ENCODE measurements around the gene OTOA. TPM values are rescaled to one million over a fixed set of nuclear protein-coding genes. Genes with fewer than 3 reads are reported as not detected.
"Not testable (repeated sequence)": the region's sequence is repeated elsewhere in the genome, so short reads cannot be mapped to it uniquely, and the experiment has no call there.

OTOA gene
- total and polyA plus RNA-seq, 2 of the 8 experiments (the other 6 are each of a cell fraction or from before 2014, with no cell fraction given) = 0.06 to 0.32 TPM

DNA sequence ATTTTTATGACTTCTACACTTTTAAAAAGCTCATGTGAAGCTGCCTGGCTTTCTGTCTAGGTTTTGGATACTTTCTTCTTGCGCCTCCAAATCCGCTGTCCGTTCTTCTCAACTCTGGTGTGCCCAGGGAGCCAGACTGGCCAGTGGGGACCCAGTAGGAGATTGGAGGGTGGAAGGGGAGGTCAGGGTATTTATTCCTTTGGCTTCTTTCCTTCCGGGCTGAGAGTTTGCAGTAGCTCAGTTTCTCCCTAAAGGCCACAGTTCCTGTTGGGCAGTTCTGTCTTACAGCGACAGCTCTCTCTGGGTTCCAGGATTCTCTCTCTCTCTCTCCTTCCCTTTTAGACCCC is 109.4 kb downstream of the OTOA start:
- H3K56ac ChIP-seq (replicated peaks; ENCODE audit: insufficient read length, low read depth, low read length); H3K23ac ChIP-seq (ENCODE audit: insufficient read length); H3K36me3 ChIP-seq (ENCODE audit: control insufficient read depth in 2 of 4, insufficient read depth in 4 of 4, low read length in 3 of 4); FAIRE-seq; H2BK15ac ChIP-seq (ENCODE audit: low read length); H3K27ac ChIP-seq (ENCODE audit: low read depth, low read length); H2BK120ac ChIP-seq (replicated peaks; ENCODE audit: low read depth, low read length); H2AK5ac ChIP-seq (ENCODE audit: low read depth, low read length); H4K5ac ChIP-seq (ENCODE audit: insufficient read length, low read depth, low read length); H3K9me3 ChIP-seq (ENCODE audit: insufficient read depth in 2 of 2, low read depth in 1 of 2, low read length in 1 of 2); DNase-seq (ENCODE audit: low read depth in 1 of 2, low spot score in 2 of 2); H3K14ac ChIP-seq (ENCODE audit: insufficient read length); H4K20me1 ChIP-seq (replicated peaks in 1 of 2; ENCODE audit: control insufficient read depth in 1 of 2, insufficient read depth in 2 of 2, low read length in 2 of 2); H2BK12ac ChIP-seq (ENCODE audit: low read depth, low read length); H2AFZ ChIP-seq (ENCODE audit: low read length); H3K4me2 ChIP-seq (ENCODE audit: insufficient read depth in 1 of 2, low read depth in 2 of 2, low read length in 2 of 2); H3K18ac ChIP-seq (ENCODE audit: extremely low read depth, low read length); H3K27me3 ChIP-seq (replicated peaks in 1 of 4; ENCODE audit: control insufficient read depth in 3 of 4, extremely low read depth in 1 of 4, insufficient read depth in 3 of 4, low read length in 3 of 4); H2BK5ac ChIP-seq (ENCODE audit: low read depth, low read length); H3K4ac ChIP-seq (replicated peaks; ENCODE audit: insufficient read length, low read depth, low read length); POLR2A ChIA-PET (ENCODE audit: partially characterized antibody); H4K91ac ChIP-seq (replicated peaks; ENCODE audit: insufficient read length, low read length); H3K4me3 ChIP-seq (ENCODE audit: extremely low read depth in 1 of 4, insufficient read depth in 2 of 4, low read depth in 3 of 4, low read length in 4 of 4); H3K23me2 ChIP-seq (ENCODE audit: low read depth, low read length); H3K79me2 ChIP-seq (ENCODE audit: control insufficient read depth in 1 of 2, insufficient read depth in 2 of 2, low read length in 2 of 2); H4K8ac ChIP-seq (ENCODE audit: extremely low read depth, insufficient read depth, low read length); H2BK20ac ChIP-seq (ENCODE audit: low read length); H3K4me1 ChIP-seq (replicated peaks in 1 of 4; ENCODE audit: control insufficient read depth in 3 of 4, insufficient read depth in 4 of 4, low read length in 3 of 4); H3K9ac ChIP-seq (replicated peaks in 1 of 4; ENCODE audit: extremely low read depth in 1 of 4, low read depth in 3 of 4, low read length in 3 of 4); H3K79me1 ChIP-seq (ENCODE audit: low read depth, low read length): not testable (repeated sequence)
- 92% methylated on average over 5 of the region's 5 CpGs; no CpG with 5 or more reads in 1 of the 2 experiments for WGBS, 2 experiments (ENCODE audit: extremely low coverage in 1 of 2, insufficient coverage in 1 of 2, insufficient read length in 1 of 2, insufficient replicate concordance in 2 of 2, low coverage in 1 of 2, low lambda C conversion rate in 2 of 2, missing lambda C conversion rate in 1 of 2)
- CTCF ChIA-PET (ENCODE audit: partially characterized antibody) = interaction anchor here (0.7 kb wide), 1 partner anchor 892 kb away, joined by 3 read pairs; no protein-coding TSS in a partner anchor

DNA sequence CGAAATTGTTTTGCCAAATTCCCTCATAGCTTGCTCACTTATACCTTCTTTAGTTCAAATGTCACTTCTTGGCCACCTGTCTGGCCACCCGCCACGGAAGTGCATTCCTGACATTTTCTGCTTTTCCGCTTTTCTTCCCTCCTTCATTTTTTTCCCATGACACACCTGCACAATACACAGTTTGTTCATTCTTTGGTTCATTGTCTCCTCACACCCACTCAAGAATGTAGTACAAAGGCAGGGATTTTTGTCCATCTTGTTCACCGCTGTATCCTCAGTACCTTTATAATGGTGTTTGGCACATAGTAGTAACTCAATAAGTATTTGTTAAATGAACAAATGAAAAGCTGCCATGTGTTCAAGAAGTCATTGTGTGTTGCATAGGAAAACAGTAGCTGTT is 116.8 kb downstream of the OTOA start:
- CTCF ChIA-PET (ENCODE audit: partially characterized antibody); H3K9ac ChIP-seq (replicated peaks in 1 of 4; ENCODE audit: extremely low read depth in 1 of 4, low read depth in 3 of 4, low read length in 3 of 4); H3K27ac ChIP-seq (ENCODE audit: low read depth, low read length); H3K4me2 ChIP-seq (ENCODE audit: insufficient read depth in 1 of 2, low read depth in 2 of 2, low read length in 2 of 2); H3K23ac ChIP-seq (ENCODE audit: insufficient read length); H2BK120ac ChIP-seq (replicated peaks; ENCODE audit: low read depth, low read length); H3K14ac ChIP-seq (ENCODE audit: insufficient read length); H3K9me3 ChIP-seq (ENCODE audit: insufficient read depth in 2 of 2, low read depth in 1 of 2, low read length in 1 of 2); H3K4ac ChIP-seq (replicated peaks; ENCODE audit: insufficient read length, low read depth, low read length); H4K8ac ChIP-seq (ENCODE audit: extremely low read depth, insufficient read depth, low read length); POLR2A ChIA-PET (ENCODE audit: partially characterized antibody); H2BK5ac ChIP-seq (ENCODE audit: low read depth, low read length); H3K79me2 ChIP-seq (ENCODE audit: control insufficient read depth in 1 of 2, insufficient read depth in 2 of 2, low read length in 2 of 2); FAIRE-seq; H3K36me3 ChIP-seq (ENCODE audit: control insufficient read depth in 2 of 4, insufficient read depth in 4 of 4, low read length in 3 of 4); H3K4me3 ChIP-seq (ENCODE audit: extremely low read depth in 1 of 4, insufficient read depth in 2 of 4, low read depth in 3 of 4, low read length in 4 of 4); H2BK15ac ChIP-seq (ENCODE audit: low read length); H3K56ac ChIP-seq (replicated peaks; ENCODE audit: insufficient read length, low read depth, low read length); H2AFZ ChIP-seq (ENCODE audit: low read length); H2BK12ac ChIP-seq (ENCODE audit: low read depth, low read length); H3K18ac ChIP-seq (ENCODE audit: extremely low read depth, low read length); H4K20me1 ChIP-seq (replicated peaks in 1 of 2; ENCODE audit: control insufficient read depth in 1 of 2, insufficient read depth in 2 of 2, low read length in 2 of 2); H4K5ac ChIP-seq (ENCODE audit: insufficient read length, low read depth, low read length); H3K4me1 ChIP-seq (replicated peaks in 1 of 4; ENCODE audit: control insufficient read depth in 3 of 4, insufficient read depth in 4 of 4, low read length in 3 of 4); H2AK5ac ChIP-seq (ENCODE audit: low read depth, low read length); H2BK20ac ChIP-seq (ENCODE audit: low read length); DNase-seq (ENCODE audit: low read depth in 1 of 2, low spot score in 2 of 2); H3K79me1 ChIP-seq (ENCODE audit: low read depth, low read length); H3K27me3 ChIP-seq (replicated peaks in 1 of 4; ENCODE audit: control insufficient read depth in 3 of 4, extremely low read depth in 1 of 4, insufficient read depth in 3 of 4, low read length in 3 of 4); H3K23me2 ChIP-seq (ENCODE audit: low read depth, low read length); H4K91ac ChIP-seq (replicated peaks; ENCODE audit: insufficient read length, low read length): not testable (repeated sequence)
- no CpG with 5 or more reads among the region's 5 CpGs for WGBS, 2 experiments (ENCODE audit: extremely low coverage in 1 of 2, insufficient coverage in 1 of 2, insufficient read length in 1 of 2, insufficient replicate concordance in 2 of 2, low coverage in 1 of 2, low lambda C conversion rate in 2 of 2, missing lambda C conversion rate in 1 of 2)

Data from H1 (cell line).